SK-N-SH (cell line): ENCODE results near the gene PODNL1.

Experiments
- EP300 ChIP-seq, 2 experiments: IDR thresholded peaks; 2 replicates each; pipeline versions ENCODE4 v1.4.0 to v1.6.1; 2012; ENCODE audit warnings: borderline replicate concordance in 1 of 2, low read depth in 1 of 2, low read length in 1 of 2
- FOXM1 ChIP-seq: IDR thresholded peaks from 2 replicates; pipeline ENCODE4 v1.4.0; 2012; ENCODE audit warnings: low read depth, mild to moderate bottlenecking
- GABPA ChIP-seq: IDR thresholded peaks from 2 replicates; pipeline ENCODE4 v1.4.0; 2012; ENCODE audit warnings: low read depth, mild to moderate bottlenecking
- JUND ChIP-seq: IDR thresholded peaks from 2 replicates; pipeline ENCODE4 v1.4.0; 2012
- MEF2A ChIP-seq: IDR thresholded peaks from 2 replicates; pipeline ENCODE4 v1.4.0; 2012; ENCODE audit warnings: low read depth, borderline replicate concordance
- NRF1 ChIP-seq: IDR thresholded peaks from 2 replicates; pipeline ENCODE4 v1.6.1; 2012; ENCODE audit warnings: low read depth, mild to moderate bottlenecking, low read length
- POLR2AphosphoS5 ChIP-seq: IDR thresholded peaks from 2 replicates; pipeline ENCODE4 v1.6.1; 2012; ENCODE audit warnings: low read depth, low read length
- REST ChIP-seq: IDR thresholded peaks from 2 replicates; pipeline ENCODE4 v1.6.1; 2012; ENCODE audit warnings: mild to moderate bottlenecking, low read depth, low read length, moderate library complexity
- SMC3 ChIP-seq: IDR thresholded peaks from 2 replicates; pipeline ENCODE4 v1.6.1; 2012; ENCODE audit warnings: low read depth, low read length, improper control_type of control experiment
- YY1 ChIP-seq: IDR thresholded peaks from 2 replicates; pipeline ENCODE4 v1.4.0; 2012; ENCODE audit warnings: low read depth, mild to moderate bottlenecking
- ZBTB33 ChIP-seq: IDR thresholded peaks from 2 replicates; pipeline ENCODE4 v1.4.0; 2012; ENCODE audit warnings: low read depth, borderline replicate concordance
- TF ChIP-seq, protein P1 (sequence below): fragments of 200-600 bp; sonication (generic); IDR thresholded peaks from 2 replicates; pipeline ENCODE4 v1.6.1; 2017; ENCODE audit warnings: antibody characterized with exemption, mild to moderate bottlenecking, moderate library complexity
- TF ChIP-seq, protein P2 (sequence below): IDR thresholded peaks from 2 replicates; pipeline ENCODE4; 2012

DNA sequence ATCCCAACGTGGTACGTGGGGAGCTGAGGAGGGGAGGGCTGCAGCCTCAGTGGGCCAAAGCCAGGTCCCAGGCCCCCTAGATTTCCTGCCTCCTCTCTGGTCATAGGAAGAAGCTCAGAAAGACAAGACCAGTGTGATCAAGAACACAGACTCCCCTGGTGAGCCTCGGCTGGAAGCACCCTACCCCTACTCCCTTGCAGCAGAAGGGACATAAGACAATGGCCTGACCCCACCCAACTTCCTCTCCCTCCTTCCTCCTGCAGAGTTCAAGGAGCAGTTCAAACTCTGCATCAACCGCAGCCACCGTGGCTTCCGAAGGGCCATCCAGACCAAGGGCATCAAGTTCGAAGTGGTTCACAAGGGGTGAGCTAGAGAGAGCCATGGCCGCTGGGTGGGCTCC lies 11.5 kb downstream of the PODNL1 start:
- TF ChIP-seq JUND (no peak), POLR2AphosphoS5 (no peak), REST (no peak), EP300 (IDR thresholded peaks at IDR 0.05; ENCODE audit: borderline replicate concordance in 1 of 2, low read depth in 1 of 2, low read length in 1 of 2) (no peak), GABPA (no peak), FOXM1 (no peak), SMC3 (no peak), YY1 (no peak), ZBTB33 (no peak), MEF2A (no peak), NRF1 (no peak)
- TF ChIP-seq, protein P1, sequence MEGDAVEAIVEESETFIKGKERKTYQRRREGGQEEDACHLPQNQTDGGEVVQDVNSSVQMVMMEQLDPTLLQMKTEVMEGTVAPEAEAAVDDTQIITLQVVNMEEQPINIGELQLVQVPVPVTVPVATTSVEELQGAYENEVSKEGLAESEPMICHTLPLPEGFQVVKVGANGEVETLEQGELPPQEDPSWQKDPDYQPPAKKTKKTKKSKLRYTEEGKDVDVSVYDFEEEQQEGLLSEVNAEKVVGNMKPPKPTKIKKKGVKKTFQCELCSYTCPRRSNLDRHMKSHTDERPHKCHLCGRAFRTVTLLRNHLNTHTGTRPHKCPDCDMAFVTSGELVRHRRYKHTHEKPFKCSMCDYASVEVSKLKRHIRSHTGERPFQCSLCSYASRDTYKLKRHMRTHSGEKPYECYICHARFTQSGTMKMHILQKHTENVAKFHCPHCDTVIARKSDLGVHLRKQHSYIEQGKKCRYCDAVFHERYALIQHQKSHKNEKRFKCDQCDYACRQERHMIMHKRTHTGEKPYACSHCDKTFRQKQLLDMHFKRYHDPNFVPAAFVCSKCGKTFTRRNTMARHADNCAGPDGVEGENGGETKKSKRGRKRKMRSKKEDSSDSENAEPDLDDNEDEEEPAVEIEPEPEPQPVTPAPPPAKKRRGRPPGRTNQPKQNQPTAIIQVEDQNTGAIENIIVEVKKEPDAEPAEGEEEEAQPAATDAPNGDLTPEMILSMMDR: no peak
- TF ChIP-seq, protein P2, sequence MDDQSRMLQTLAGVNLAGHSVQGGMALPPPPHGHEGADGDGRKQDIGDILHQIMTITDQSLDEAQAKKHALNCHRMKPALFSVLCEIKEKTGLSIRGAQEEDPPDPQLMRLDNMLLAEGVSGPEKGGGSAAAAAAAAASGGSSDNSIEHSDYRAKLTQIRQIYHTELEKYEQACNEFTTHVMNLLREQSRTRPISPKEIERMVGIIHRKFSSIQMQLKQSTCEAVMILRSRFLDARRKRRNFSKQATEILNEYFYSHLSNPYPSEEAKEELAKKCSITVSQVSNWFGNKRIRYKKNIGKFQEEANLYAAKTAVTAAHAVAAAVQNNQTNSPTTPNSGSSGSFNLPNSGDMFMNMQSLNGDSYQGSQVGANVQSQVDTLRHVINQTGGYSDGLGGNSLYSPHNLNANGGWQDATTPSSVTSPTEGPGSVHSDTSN: no peak
